ENCODE measurements around the gene GRPEL2. TPM values are rescaled to one million over a fixed set of nuclear protein-coding genes. Genes with fewer than 3 reads are reported as not detected.

GRPEL2 gene
- total and polyA plus RNA-seq, 9 donors = 5.9 to 17.5 (median 12.2) TPM

DNA sequence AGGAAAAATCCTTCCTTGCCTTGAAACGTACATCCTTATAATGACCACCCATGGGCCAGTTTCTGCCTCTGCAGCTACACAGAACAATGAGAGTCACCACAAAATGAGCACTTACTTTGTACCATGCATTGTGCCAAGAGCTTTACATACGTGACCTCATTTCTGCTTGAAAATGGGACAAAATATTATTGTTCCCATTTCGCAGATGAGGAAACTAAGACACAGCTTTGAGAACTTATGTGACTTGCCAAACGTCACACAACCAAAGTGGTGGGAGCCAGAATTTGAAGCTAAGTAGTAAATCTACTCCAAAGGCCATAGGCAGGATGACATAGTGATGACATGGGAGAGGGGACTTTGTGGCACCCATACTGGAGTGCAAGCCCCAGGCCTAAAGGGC lies 34.8 kb upstream of the GRPEL2 start:
- DNase-seq = no peak
- H3K4me1 ChIP-seq (ENCODE audit: insufficient read depth) = no peaks in the 10 kb centered on the region
- no peak for TF ChIP-seq EP300 (IDR thresholded peaks at IDR 0.05)
- TF ChIP-seq, protein P1, sequence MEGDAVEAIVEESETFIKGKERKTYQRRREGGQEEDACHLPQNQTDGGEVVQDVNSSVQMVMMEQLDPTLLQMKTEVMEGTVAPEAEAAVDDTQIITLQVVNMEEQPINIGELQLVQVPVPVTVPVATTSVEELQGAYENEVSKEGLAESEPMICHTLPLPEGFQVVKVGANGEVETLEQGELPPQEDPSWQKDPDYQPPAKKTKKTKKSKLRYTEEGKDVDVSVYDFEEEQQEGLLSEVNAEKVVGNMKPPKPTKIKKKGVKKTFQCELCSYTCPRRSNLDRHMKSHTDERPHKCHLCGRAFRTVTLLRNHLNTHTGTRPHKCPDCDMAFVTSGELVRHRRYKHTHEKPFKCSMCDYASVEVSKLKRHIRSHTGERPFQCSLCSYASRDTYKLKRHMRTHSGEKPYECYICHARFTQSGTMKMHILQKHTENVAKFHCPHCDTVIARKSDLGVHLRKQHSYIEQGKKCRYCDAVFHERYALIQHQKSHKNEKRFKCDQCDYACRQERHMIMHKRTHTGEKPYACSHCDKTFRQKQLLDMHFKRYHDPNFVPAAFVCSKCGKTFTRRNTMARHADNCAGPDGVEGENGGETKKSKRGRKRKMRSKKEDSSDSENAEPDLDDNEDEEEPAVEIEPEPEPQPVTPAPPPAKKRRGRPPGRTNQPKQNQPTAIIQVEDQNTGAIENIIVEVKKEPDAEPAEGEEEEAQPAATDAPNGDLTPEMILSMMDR (IDR thresholded peaks at IDR 0.05) = no peak
- intact Hi-C loops (cut with DNase I) = no loop called here
- no peak overlapping the region for H3K4me3 ChIP-seq
- no peaks in the 10 kb centered on the region for H3K36me3 ChIP-seq
- no peak overlapping the region for H3K27ac ChIP-seq
- H3K27me3 ChIP-seq = no peaks in the 10 kb centered on the region
- no peaks in the 10 kb centered on the region for H3K9me3 ChIP-seq
- WGBS, 3 donors = 91 to 93% (median 93%) methylated on average over 4 of the region's 4 CpGs

DNA sequence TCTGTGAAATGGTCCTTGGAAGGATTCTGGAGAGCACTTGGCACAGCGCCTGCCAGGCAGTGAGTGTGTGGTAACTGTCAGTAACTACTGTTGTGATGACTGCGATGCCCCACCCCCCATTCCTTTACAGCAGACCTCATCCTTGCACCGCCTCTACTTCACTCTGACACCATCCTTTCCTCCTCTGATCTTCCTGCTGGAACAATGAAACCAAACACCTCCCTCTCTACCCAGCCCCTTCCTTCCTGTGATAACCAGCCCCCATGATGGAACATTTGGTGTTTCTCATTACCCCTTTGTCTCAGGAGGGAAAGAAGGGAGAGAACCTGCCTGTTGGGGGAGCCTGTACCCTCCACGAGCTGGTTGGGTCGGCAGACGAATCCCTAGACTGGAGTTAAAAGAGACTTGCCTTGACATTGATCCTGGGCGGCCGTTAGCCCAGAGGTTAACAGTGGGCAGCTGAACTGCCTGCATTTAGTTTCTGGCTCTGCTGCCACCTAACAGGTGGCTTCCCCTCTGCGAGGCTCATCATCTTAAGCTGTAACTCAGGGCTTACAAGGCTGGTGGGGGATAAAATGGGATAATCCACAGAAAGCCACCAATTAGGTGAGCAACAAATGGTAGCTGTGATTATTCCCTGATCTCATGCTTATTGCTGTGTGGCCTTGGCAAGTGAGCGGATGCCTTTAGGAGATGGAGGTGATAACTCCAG lies 34.2 kb upstream of the GRPEL2 start:
- no peak overlapping the region for H3K4me3 ChIP-seq
- intact Hi-C loops (cut with DNase I) = no loop called here
- DNase-seq = peak in 1 of 5 donors; percentile 33
- H3K27me3 ChIP-seq = no peaks in the 10 kb centered on the region
- no peak for TF ChIP-seq EP300 (IDR thresholded peaks at IDR 0.05)
- TF ChIP-seq POLR2A (IDR thresholded peaks at IDR 0.05) = no peak
- TF ChIP-seq, protein P1 (IDR thresholded peaks at IDR 0.05) = no peak
- H3K36me3 ChIP-seq = no peaks in the 10 kb centered on the region
- H3K27ac ChIP-seq = no peak overlapping the region
- no peaks in the 10 kb centered on the region for H3K9me3 ChIP-seq
- H3K4me1 ChIP-seq (ENCODE audit: insufficient read depth) = no peaks in the 10 kb centered on the region
- 64 to 76% (median 75%) methylated on average over 10 of the region's 10 CpGs for WGBS, 3 donors

DNA sequence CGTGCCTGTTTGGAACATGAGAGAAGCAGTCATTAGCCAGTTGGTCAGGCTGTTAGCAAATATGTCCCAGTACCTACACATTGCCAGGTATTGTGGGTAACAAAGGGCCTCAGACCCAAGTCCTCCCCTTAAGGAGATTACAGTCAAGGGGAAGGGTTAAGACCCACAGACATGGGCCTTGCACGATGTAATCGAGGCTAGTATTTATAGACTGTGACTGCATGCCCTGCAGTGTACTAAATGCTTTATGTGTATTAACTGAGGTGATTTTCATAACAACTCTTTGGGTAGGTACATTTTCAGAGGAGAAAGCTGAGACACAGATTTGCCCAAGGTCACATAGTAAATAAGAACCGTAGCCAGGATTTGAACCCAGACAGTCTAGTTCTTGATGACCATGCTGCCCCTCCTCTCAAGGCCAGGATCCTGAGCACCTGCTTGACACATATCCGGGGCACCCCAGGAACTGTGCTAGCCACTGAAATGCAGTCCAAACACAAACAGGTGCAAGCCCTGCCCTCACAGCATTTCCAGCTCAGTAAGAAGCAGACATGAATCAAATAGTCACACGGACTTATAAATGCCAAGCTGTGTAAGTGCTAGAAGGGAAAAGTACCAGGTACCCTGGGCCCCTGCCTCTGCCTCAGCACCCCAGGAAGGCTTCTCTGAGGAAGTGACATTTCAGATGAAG lies 32.0 kb upstream of the GRPEL2 start:
- Histone ChIP-seq H3K4me3 (no peak overlapping the region), H3K36me3 (no peaks in the 10 kb centered on the region), H3K27ac (no peak overlapping the region), H3K4me1 (ENCODE audit: insufficient read depth) (no peaks in the 10 kb centered on the region), H3K27me3 (no peaks in the 10 kb centered on the region), H3K9me3 (no peaks in the 10 kb centered on the region)
- intact Hi-C loops (cut with DNase I) = no loop called here
- 61 to 75% (median 72%) methylated on average over 6 of the region's 6 CpGs for WGBS, 3 donors
- TF ChIP-seq EP300 (IDR thresholded peaks at IDR 0.05) (no peak), POLR2A (IDR thresholded peaks at IDR 0.05) (no peak)
- TF ChIP-seq, protein P1 (IDR thresholded peaks at IDR 0.05) = no peak
- DNase-seq = no peak

DNA sequence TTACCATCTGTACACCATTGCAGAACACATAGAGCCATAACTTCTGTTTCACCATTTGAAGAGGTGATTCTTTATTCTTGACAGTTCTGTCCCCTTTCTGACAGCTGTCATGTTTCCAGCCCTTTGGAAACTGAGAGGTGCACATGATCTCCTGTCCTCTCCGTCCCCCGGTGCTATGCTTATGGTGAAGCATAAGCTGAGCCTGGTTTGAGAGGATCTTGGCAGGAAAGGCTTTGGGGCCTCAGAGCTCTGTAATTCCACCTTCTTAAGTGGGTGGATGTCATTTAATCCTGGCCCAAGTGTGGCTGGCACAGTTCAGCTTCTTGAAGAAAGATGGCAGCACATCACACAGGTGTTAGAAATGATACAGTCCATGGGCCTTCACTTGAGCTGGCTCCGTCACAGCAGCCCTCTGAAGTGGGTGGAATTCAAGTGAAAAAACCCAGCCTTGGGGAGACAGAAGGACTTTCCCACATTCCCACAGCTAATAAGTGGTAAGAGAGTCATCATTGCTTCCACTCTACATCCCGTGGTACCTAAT lies 30.7 kb upstream of the GRPEL2 start:
- Histone ChIP-seq H3K4me1 (ENCODE audit: insufficient read depth) (no peaks in the 10 kb centered on the region), H3K4me3 (no peak overlapping the region), H3K27ac (no peak overlapping the region), H3K36me3 (no peaks in the 10 kb centered on the region), H3K9me3 (no peaks in the 10 kb centered on the region), H3K27me3 (no peaks in the 10 kb centered on the region)
- intact Hi-C loops (cut with DNase I) = no loop called here
- 88 to 93% (median 91%) methylated on average over 4 of the region's 4 CpGs for WGBS, 3 donors
- TF ChIP-seq, protein P1 (IDR thresholded peaks at IDR 0.05) = no peak
- TF ChIP-seq POLR2A (IDR thresholded peaks at IDR 0.05) = no peak
- TF ChIP-seq EP300 (IDR thresholded peaks at IDR 0.05) = no peak
- no peak for DNase-seq

Measured in ovary (tissue), 9 donors.